GM18498 (cell line): ENCODE measurements around the gene TMEM33.

Experiments used
- ATAC-seq: cut with Tn5 transposase; IDR thresholded peaks from one replicate; pipeline ENCODE4 v1.9.1; 2021; ENCODE audit warnings: mild to moderate bottlenecking, moderate library complexity; ENCODE audit not compliant: unreplicated experiment

Gene TMEM33

GRCh38 chr4:41992967-41993857 lies 58.0 kb downstream of the TMEM33 start:
- no peak for ATAC-seq

- ATAC-seq = no peak
Measured at GRCh38 chr4:41994461-41994985, 59.3 kb downstream of the TMEM33 start.

GRCh38 chr4:41998019-41998418 lies 62.8 kb downstream of the TMEM33 start:
- ATAC-seq = no peak

- ATAC-seq = no peak
Measured at GRCh38 chr4:41999321-41999720, 64.1 kb downstream of the TMEM33 start.

- no peak for ATAC-seq
Measured at GRCh38 chr4:42008011-42008786, 73.0 kb downstream of the TMEM33 start.
